ENCODE results near the gene TMEM237.

TMEM237 gene

DNA sequence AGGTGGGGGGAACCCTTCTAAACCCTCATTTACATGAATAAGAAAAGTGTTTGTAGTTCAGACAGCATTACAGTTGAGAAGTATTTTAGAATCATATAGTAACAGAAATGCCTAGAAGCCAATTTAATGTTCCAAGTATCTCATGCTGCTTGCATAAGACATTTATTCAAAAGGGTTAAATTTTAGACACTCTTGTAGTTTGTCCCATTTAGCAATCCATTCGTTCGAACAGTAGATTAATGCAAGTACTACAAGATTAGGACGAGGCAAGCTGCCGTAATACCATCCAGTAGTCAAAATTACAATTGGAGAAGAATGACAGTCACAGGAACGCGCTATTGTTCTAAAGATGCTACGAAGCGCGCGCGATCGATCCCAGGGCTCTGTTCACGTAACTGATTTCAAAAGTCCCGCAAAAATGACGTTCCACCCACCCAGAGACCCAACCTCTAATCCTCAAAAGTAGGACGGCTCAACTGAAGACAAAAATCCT, 1.2 kb downstream of the TMEM237 start:
- TF ChIP-seq MYC (IDR thresholded peaks at IDR 0.05; ENCODE audit: low read depth, low read length): no peak
- TF ChIP-seq, protein P1, sequence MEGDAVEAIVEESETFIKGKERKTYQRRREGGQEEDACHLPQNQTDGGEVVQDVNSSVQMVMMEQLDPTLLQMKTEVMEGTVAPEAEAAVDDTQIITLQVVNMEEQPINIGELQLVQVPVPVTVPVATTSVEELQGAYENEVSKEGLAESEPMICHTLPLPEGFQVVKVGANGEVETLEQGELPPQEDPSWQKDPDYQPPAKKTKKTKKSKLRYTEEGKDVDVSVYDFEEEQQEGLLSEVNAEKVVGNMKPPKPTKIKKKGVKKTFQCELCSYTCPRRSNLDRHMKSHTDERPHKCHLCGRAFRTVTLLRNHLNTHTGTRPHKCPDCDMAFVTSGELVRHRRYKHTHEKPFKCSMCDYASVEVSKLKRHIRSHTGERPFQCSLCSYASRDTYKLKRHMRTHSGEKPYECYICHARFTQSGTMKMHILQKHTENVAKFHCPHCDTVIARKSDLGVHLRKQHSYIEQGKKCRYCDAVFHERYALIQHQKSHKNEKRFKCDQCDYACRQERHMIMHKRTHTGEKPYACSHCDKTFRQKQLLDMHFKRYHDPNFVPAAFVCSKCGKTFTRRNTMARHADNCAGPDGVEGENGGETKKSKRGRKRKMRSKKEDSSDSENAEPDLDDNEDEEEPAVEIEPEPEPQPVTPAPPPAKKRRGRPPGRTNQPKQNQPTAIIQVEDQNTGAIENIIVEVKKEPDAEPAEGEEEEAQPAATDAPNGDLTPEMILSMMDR (IDR thresholded peaks at IDR 0.05; ENCODE audit: low read depth, low read length): no peak
- TF ChIP-seq, protein P2, sequence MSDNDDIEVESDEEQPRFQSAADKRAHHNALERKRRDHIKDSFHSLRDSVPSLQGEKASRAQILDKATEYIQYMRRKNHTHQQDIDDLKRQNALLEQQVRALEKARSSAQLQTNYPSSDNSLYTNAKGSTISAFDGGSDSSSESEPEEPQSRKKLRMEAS (IDR thresholded peaks at IDR 0.05; ENCODE audit: low read depth, low read length): no peak
- TF ChIP-seq POLR2A (IDR thresholded peaks at IDR 0.05; ENCODE audit: extremely low read depth, insufficient read length): no peak
- peak overlapping the region; percentile 88 for H3K4me3 ChIP-seq (ENCODE audit: low read depth, low read length)
- DNase-seq (ENCODE audit: low read depth): no peak

GRCh38 chr2:201639205-201639604, 4.1 kb downstream of the TMEM237 start:
- DNase-seq (ENCODE audit: low read depth): no peak
- TF ChIP-seq MYC (IDR thresholded peaks at IDR 0.05; ENCODE audit: low read depth, low read length): no peak
- TF ChIP-seq, protein P2 (IDR thresholded peaks at IDR 0.05; ENCODE audit: low read depth, low read length): no peak
- TF ChIP-seq, protein P1 (IDR thresholded peaks at IDR 0.05; ENCODE audit: low read depth, low read length): no peak
- TF ChIP-seq POLR2A (IDR thresholded peaks at IDR 0.05; ENCODE audit: extremely low read depth, insufficient read length): no peak
- H3K4me3 ChIP-seq (ENCODE audit: low read depth, low read length): no peak overlapping the region

DNA sequence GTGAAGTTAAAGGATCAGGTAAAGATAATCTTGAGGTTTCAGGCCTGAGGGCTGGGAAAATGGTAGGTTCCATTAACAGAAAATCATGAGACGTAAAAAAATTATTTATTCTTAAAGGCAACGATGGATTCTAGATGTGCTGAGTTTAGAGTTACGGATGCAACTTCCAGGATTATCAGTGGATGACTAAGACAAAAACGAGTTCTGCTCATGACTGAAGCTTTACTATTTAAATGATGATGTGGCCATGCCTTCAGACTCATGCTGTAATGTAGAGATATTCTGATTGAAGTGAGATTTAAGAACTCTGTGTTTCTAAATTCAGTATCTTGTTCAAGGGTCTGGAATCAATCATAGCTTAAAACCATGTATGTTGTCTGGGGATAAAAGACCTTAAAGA, 5.0 kb downstream of the TMEM237 start:
- no peak for DNase-seq (ENCODE audit: low read depth)
- TF ChIP-seq, protein P1 (IDR thresholded peaks at IDR 0.05; ENCODE audit: low read depth, low read length): no peak
- TF ChIP-seq MYC (IDR thresholded peaks at IDR 0.05; ENCODE audit: low read depth, low read length) (no peak), POLR2A (IDR thresholded peaks at IDR 0.05; ENCODE audit: extremely low read depth, insufficient read length) (no peak)
- TF ChIP-seq, protein P2 (IDR thresholded peaks at IDR 0.05; ENCODE audit: low read depth, low read length): no peak
- H3K4me3 ChIP-seq (ENCODE audit: low read depth, low read length): no peak overlapping the region

DNA sequence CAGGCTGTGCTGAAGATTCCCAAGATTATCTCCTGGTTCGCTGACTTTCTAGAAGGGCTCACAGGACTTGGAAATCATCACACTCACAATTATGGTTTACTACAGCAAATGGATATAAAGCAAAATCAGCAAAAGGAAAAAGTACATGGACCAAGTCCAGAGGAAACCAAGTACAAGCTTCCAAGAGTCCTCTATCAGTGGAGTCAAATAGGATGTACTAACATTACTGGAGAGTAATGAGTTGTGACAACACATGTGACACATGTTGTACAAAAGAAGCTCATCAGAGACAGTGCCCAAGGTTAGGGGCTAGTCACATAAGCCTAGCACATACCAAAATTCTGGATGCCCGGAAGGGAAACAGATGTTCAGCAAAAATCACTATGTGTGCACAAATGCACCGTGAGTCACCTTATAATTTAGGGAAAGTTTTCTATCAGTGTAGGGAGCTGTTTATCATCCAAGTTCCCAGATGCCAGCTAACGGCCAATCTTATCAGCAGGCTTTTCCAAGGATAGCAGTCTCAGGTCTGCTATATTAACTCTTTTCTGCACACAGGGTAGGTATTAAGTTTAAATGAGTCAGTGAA, 9.5 kb downstream of the TMEM237 start:
- DNase-seq (ENCODE audit: low read depth): no peak
- no peak for TF ChIP-seq POLR2A (IDR thresholded peaks at IDR 0.05; ENCODE audit: extremely low read depth, insufficient read length)
- TF ChIP-seq, protein P1 (IDR thresholded peaks at IDR 0.05; ENCODE audit: low read depth, low read length): no peak
- TF ChIP-seq MYC (IDR thresholded peaks at IDR 0.05; ENCODE audit: low read depth, low read length): no peak
- TF ChIP-seq, protein P2 (IDR thresholded peaks at IDR 0.05; ENCODE audit: low read depth, low read length): no peak

GRCh38 chr2:201631041-201631440, 12.3 kb downstream of the TMEM237 start:
- TF ChIP-seq MYC (IDR thresholded peaks at IDR 0.05; ENCODE audit: low read depth, low read length) (no peak), POLR2A (IDR thresholded peaks at IDR 0.05; ENCODE audit: extremely low read depth, insufficient read length) (no peak)
- TF ChIP-seq, protein P2 (IDR thresholded peaks at IDR 0.05; ENCODE audit: low read depth, low read length): no peak
- TF ChIP-seq, protein P1 (IDR thresholded peaks at IDR 0.05; ENCODE audit: low read depth, low read length): no peak
- no peak for DNase-seq (ENCODE audit: low read depth)
- H3K4me3 ChIP-seq (ENCODE audit: low read depth, low read length): no peak overlapping the region

More for the DNA sequence above, 9.5 kb downstream of the TMEM237 start:
- H3K4me3 ChIP-seq (ENCODE audit: low read depth, low read length): no peak overlapping the region

Data from NB4 (cell line).